ENCODE results near the gene BATF.

Gene BATF

DNA sequence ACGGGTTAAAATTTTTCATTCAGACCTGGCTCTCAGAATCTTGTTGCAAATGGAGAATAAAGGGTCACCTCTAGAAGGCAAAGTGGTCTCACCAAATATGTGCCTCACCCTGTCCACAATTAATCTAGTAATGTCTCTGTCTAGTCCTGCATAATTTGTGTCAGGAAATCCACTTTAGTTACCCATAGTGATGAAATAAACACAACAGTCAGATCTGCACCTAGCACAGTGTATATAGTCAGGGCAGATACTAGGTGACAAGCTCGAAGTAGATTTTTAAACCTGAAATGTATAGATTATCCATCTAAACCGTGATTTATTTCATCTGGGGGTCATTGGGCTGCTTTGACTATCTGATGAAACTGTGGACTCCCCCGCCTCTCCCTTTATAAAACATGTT lies 40.2 kb downstream of the BATF start:
- H3K4me3 ChIP-seq (ENCODE audit: low read depth, low read length) = no peak overlapping the region
- in situ Hi-C loops (cut with HindIII; ENCODE audit: low sequenced_read_pairs) = no loop called here
- TF ChIP-seq, protein P1, sequence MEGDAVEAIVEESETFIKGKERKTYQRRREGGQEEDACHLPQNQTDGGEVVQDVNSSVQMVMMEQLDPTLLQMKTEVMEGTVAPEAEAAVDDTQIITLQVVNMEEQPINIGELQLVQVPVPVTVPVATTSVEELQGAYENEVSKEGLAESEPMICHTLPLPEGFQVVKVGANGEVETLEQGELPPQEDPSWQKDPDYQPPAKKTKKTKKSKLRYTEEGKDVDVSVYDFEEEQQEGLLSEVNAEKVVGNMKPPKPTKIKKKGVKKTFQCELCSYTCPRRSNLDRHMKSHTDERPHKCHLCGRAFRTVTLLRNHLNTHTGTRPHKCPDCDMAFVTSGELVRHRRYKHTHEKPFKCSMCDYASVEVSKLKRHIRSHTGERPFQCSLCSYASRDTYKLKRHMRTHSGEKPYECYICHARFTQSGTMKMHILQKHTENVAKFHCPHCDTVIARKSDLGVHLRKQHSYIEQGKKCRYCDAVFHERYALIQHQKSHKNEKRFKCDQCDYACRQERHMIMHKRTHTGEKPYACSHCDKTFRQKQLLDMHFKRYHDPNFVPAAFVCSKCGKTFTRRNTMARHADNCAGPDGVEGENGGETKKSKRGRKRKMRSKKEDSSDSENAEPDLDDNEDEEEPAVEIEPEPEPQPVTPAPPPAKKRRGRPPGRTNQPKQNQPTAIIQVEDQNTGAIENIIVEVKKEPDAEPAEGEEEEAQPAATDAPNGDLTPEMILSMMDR (IDR thresholded peaks at IDR 0.05; ENCODE audit: low read depth, low read length) = no peak
- DNase-seq (ENCODE audit: low read depth, low spot score) = no peak

GRCh38 chr14:75563931-75564330 lies 41.7 kb downstream of the BATF start:
- in situ Hi-C loops (cut with HindIII; ENCODE audit: low sequenced_read_pairs) = no loop called here
- no peak for DNase-seq (ENCODE audit: low read depth, low spot score)
- H3K4me3 ChIP-seq (ENCODE audit: low read depth, low read length) = no peak overlapping the region
- TF ChIP-seq, protein P1 (IDR thresholded peaks at IDR 0.05; ENCODE audit: low read depth, low read length) = no peak

DNA sequence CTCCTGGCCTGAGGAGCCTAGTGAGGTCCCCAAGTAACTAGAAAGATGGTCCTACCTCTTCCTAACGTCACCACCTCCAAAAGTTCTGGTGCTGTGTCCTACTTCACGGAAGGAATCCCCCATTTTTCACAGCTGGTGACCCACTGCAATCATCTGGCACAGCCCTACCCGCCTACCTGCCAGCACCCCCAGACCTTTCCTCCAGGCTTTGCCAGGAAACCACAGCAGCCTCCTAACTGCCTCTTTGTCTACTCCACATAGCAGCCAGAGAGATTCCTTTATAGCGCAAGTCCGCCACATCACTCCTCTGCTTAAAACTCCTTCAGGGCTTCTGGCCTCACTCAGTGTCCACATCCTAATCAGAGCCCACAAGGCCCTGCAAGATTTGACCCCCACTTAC lies 42.8 kb downstream of the BATF start:
- no peak for DNase-seq (ENCODE audit: low read depth, low spot score)
- in situ Hi-C loops (cut with HindIII; ENCODE audit: low sequenced_read_pairs) = no loop called here
- TF ChIP-seq, protein P1 (IDR thresholded peaks at IDR 0.05; ENCODE audit: low read depth, low read length) = no peak

DNA sequence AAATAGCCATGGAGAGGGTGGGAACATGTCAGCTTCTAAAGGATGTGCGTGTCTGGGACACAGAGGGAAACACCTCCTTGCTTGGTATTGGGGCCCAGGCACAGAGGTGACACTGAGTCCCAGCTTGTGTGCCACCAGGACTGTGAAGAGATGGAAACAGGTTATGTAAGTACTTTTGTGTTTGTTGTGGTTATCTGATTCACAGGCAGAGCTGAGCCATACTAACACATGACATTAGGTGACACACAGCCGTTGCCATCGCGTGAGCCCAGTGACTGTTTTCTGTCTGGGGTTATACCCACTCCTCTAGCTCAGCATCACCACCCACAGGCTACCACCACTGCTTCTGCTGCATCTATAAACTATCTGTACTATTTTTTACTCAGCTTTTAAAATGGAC lies 44.1 kb downstream of the BATF start:
- H3K4me3 ChIP-seq (ENCODE audit: low read depth, low read length) = no peak overlapping the region
- DNase-seq (ENCODE audit: low read depth, low spot score) = no peak
- TF ChIP-seq, protein P1 (IDR thresholded peaks at IDR 0.05; ENCODE audit: low read depth, low read length) = no peak
- in situ Hi-C loops (cut with HindIII; ENCODE audit: low sequenced_read_pairs) = no loop called here

More for the DNA sequence above, 42.8 kb downstream of the BATF start:
- no peak overlapping the region for H3K4me3 ChIP-seq (ENCODE audit: low read depth, low read length)

- in situ Hi-C loops (cut with HindIII; ENCODE audit: low sequenced_read_pairs) = no loop called here
- no peak for DNase-seq (ENCODE audit: low read depth, low spot score)
- H3K4me3 ChIP-seq (ENCODE audit: low read depth, low read length) = no peak overlapping the region
- TF ChIP-seq, protein P1 (IDR thresholded peaks at IDR 0.05; ENCODE audit: low read depth, low read length) = no peak
Measured at GRCh38 chr14:75566752-75567151, 44.5 kb downstream of the BATF start.

DNA sequence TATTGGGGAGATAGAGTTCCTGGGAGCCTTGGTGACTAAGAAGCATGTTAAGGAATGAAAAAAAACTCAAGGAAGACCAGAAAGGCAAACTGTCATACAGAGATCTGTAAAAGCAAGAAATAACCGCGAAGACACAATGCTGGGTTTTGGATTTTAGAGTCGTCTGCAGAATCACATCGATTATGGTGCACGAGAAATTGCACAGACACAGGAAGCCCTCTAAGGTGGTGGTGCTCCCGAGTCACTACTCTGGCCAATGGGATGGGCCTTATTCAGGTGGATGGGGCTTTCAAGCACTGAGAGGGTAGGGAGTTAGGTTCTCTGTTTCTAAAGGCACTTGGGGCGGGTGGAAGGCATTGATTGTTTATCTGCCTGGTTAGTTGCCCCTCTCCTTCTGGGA lies 45.9 kb downstream of the BATF start:
- in situ Hi-C loops (cut with HindIII; ENCODE audit: low sequenced_read_pairs) = no loop called here
- H3K4me3 ChIP-seq (ENCODE audit: low read depth, low read length) = no peak overlapping the region
- TF ChIP-seq, protein P1 (IDR thresholded peaks at IDR 0.05; ENCODE audit: low read depth, low read length) = no peak
- no peak for DNase-seq (ENCODE audit: low read depth, low spot score)

DNA sequence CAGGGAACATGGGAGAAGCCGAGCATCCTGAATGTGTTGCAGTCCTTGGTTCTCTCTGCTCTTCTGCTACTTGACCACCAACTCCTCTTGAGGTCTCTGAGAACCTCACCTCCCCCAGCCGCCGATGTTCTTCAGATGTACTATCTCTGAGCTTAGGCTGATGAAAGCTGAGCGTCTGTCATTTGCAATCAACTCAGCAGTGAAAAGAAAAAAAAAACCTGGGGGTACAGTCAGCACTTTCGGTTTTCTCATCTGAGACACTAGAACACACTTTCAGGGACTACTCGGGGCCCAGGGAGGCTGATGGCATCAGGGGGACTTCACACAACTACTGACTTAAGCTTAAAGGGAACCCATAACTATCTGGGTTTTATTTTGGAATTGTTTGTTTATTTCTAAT lies 46.5 kb downstream of the BATF start:
- no peak for DNase-seq (ENCODE audit: low read depth, low spot score)
- TF ChIP-seq, protein P1 (IDR thresholded peaks at IDR 0.05; ENCODE audit: low read depth, low read length) = no peak
- in situ Hi-C loops (cut with HindIII; ENCODE audit: low sequenced_read_pairs) = no loop called here
- H3K4me3 ChIP-seq (ENCODE audit: low read depth, low read length) = no peak overlapping the region

All from astrocyte of the spinal cord (primary cell).